ENCODE measurements around the gene SPAG16.

Gene SPAG16

DNA sequence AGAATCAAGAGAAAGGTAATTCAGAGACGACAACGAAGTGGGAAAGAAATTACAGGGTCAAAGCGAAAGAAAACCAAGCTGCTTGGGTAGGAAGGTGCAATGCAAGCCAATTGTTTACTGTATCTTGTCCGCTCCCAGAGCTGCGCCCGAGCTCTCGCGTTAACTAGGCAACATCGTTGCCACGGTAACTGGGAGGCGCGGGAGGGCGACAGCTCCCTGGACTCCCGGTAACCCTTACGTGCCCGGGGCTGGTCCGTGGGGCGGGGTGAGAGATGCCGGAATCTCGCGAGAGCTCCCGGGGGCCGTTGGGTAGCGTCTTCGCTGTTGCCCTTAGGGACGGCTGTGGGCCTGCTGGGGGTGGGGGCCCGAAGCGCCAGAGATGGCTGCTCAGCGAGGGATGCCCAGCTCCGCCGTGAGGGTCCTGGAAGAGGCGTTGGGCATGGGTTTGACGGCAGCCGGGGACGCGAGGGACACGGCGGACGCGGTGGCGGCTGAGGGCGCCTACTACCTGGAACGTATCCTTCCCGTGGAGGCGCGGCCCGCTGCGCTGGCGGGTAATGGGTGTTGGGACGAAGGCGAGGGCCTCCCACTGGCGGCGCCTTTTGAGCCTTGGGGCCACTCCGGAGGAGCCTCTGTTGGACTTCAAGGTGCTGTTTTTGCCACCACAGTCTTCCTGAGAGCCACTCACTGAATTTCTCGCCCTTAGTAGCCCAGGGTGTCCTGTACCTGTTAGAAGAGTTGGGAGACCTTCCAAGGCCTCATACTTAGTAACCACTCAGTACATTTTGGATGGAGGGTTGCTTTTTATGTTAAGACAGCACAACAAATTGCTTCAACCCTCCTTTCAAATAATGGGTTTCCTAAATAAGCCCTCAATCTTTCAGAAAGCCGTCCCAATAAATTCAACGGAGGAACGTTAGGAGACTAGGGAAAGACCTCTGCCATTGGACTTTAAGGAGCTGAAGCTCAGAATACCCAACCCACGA lies at the start of gene SPAG16:
Gene SPAG16 (plus strand): TSS at position 360 of the 986 bp plus-strand sequence.
- no peaks in the 10 kb centered on the region for H4K20me1 ChIP-seq (ENCODE audit: insufficient read depth, low read length)
- peak within 1 kb of the TSS; percentile 86 for H3K4me2 ChIP-seq (ENCODE audit: low read length)
- H3K9me2 ChIP-seq (ENCODE audit: low read depth, low read length): no peaks in the 10 kb centered on the region
- no peaks in the 10 kb centered on the region for H3F3A ChIP-seq (ENCODE audit: insufficient read depth, low read length)
- H3K4me1 ChIP-seq (ENCODE audit: insufficient read depth, low read length, severe bottlenecking): peaks cover 27% of the 10 kb centered on the region
- peak within 1 kb of the TSS; percentile 67 for H3K9ac ChIP-seq (ENCODE audit: low read length)
- no peaks in the 10 kb centered on the region for H3K79me2 ChIP-seq (ENCODE audit: insufficient read depth, low read length)
- H2AFZ ChIP-seq (ENCODE audit: low read length): peak within 1 kb of the TSS; percentile 31; the same call in 1 of the 2 replicates
- H3K4me3 ChIP-seq (ENCODE audit: low read depth, low read length, poor library complexity, severe bottlenecking): peak within 1 kb of the TSS; percentile 69
- no peaks in the 10 kb centered on the region for H3K27me3 ChIP-seq (ENCODE audit: insufficient read depth, low read length)
- TF ChIP-seq CTCF (IDR thresholded peaks at IDR 0.05; ENCODE audit: low read length): no peak; the same call in 1 of the 2 replicates
- no peak for TF ChIP-seq EZH2 (IDR thresholded peaks at IDR 0.05; ENCODE audit: borderline replicate concordance, low read length)
- H3K9me3 ChIP-seq (ENCODE audit: low read length): no peaks in the 10 kb centered on the region
- peak within 1 kb of the TSS; percentile 10 for H3K27ac ChIP-seq (ENCODE audit: low read depth, low read length, poor library complexity, severe bottlenecking)
- no peaks in the 10 kb centered on the region for H3K36me3 ChIP-seq (ENCODE audit: insufficient read depth, low read length)

DNA sequence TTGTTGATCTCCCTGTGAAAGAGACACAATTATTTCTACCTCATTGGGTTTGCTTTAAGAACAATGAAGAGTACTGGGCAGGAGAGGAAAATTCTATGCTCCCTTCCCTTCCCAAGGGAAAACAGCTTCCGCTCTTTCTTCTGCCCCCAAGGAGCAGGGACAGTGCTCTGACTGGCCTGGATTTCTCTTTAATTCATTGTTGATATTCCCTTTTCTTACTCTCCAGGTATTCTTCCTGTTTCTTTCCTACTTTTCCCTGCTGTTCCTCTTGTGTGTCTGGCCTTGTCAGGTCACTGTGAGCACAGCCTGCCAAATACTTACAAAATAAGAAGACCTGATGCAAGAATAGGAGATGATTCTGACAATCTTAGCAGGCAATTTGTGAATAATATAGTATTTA lies 49.6 kb upstream of the SPAG16 start:
- peaks cover 10% of the 10 kb centered on the region; the same call in 1 of the 2 replicates for H3K79me2 ChIP-seq (ENCODE audit: insufficient read depth, low read length)
- H3K9me3 ChIP-seq (ENCODE audit: low read length): no peaks in the 10 kb centered on the region
- TF ChIP-seq CTCF (IDR thresholded peaks at IDR 0.05; ENCODE audit: low read length): no peak
- TF ChIP-seq EZH2 (IDR thresholded peaks at IDR 0.05; ENCODE audit: borderline replicate concordance, low read length): no peak
- peak overlapping the region; percentile 14 for H3K4me3 ChIP-seq (ENCODE audit: low read depth, low read length, poor library complexity, severe bottlenecking)
- no peaks in the 10 kb centered on the region for H3K36me3 ChIP-seq (ENCODE audit: insufficient read depth, low read length)
- peak overlapping the region; percentile 75 for H3K9ac ChIP-seq (ENCODE audit: low read length)
- no peaks in the 10 kb centered on the region for H3K9me2 ChIP-seq (ENCODE audit: low read depth, low read length)
- H3K4me1 ChIP-seq (ENCODE audit: insufficient read depth, low read length, severe bottlenecking): peaks cover 100% of the 10 kb centered on the region
- H4K20me1 ChIP-seq (ENCODE audit: insufficient read depth, low read length): no peaks in the 10 kb centered on the region
- peak overlapping the region; percentile 100 for H3K27ac ChIP-seq (ENCODE audit: low read depth, low read length, poor library complexity, severe bottlenecking)
- peak overlapping the region; percentile 58 for H3K4me2 ChIP-seq (ENCODE audit: low read length)
- peaks cover 30% of the 10 kb centered on the region for H3F3A ChIP-seq (ENCODE audit: insufficient read depth, low read length)
- H2AFZ ChIP-seq (ENCODE audit: low read length): no peak overlapping the region
- H3K27me3 ChIP-seq (ENCODE audit: insufficient read depth, low read length): no peaks in the 10 kb centered on the region

- H3K9me2 ChIP-seq (ENCODE audit: low read depth, low read length): no peaks in the 10 kb centered on the region
- no peaks in the 10 kb centered on the region for H3K9me3 ChIP-seq (ENCODE audit: low read length)
- peaks cover 100% of the 10 kb centered on the region for H3K4me1 ChIP-seq (ENCODE audit: insufficient read depth, low read length, severe bottlenecking)
- H3K4me2 ChIP-seq (ENCODE audit: low read length): peak overlapping the region; percentile 73
- H3K9ac ChIP-seq (ENCODE audit: low read length): peak overlapping the region; percentile 75
- no peaks in the 10 kb centered on the region for H4K20me1 ChIP-seq (ENCODE audit: insufficient read depth, low read length)
- no peaks in the 10 kb centered on the region for H3K27me3 ChIP-seq (ENCODE audit: insufficient read depth, low read length)
- peak overlapping the region; percentile 100 for H3K27ac ChIP-seq (ENCODE audit: low read depth, low read length, poor library complexity, severe bottlenecking)
- H3F3A ChIP-seq (ENCODE audit: insufficient read depth, low read length): peaks cover 30% of the 10 kb centered on the region
- H3K36me3 ChIP-seq (ENCODE audit: insufficient read depth, low read length): no peaks in the 10 kb centered on the region
- H3K79me2 ChIP-seq (ENCODE audit: insufficient read depth, low read length): peaks cover 10% of the 10 kb centered on the region; the same call in 1 of the 2 replicates
- no peak overlapping the region for H2AFZ ChIP-seq (ENCODE audit: low read length)
- TF ChIP-seq CTCF (IDR thresholded peaks at IDR 0.05; ENCODE audit: low read length): no peak
- no peak for TF ChIP-seq EZH2 (IDR thresholded peaks at IDR 0.05; ENCODE audit: borderline replicate concordance, low read length)
- H3K4me3 ChIP-seq (ENCODE audit: low read depth, low read length, poor library complexity, severe bottlenecking): no peak overlapping the region
These were observed 48.5 kb upstream of the SPAG16 start for GRCh38 chr2:213235741-213236140.

All from OCI-LY1 (cell line).